HG03457 (cell line): Measurements from ENCODE around the gene PRAMEF5.
"Not testable (repeated sequence)": the region's sequence is repeated elsewhere in the genome, so short reads cannot be mapped to it uniquely, and the experiment has no call there.

Source experiments
- ATAC-seq: cut with Tn5 transposase; IDR thresholded peaks from one replicate; pipeline ENCODE4 v1.9.1; 2021; ENCODE audit warnings: moderate number of reproducible peaks; ENCODE audit not compliant: unreplicated experiment

PRAMEF5 gene

DNA sequence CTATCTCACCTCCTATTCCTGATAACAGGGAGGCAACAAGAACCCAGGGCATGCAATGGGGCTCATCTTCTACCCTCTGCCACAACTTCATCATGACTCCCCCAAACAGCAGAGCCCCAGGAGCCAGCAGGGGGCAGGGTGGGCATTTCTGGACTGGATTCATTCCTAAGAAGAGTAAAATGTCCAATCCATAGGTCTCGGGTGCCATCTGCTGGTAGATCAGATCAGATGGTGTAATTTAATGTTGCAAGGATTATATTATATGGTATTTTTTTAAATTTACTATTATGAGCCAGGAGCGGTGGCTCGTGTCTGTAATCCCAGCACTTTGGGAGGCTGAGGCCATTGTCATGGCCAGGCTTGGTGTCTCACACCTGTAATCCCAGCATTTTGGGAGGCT is 11.1 kb downstream of the PRAMEF5 start:
- not testable (repeated sequence) for ATAC-seq

DNA sequence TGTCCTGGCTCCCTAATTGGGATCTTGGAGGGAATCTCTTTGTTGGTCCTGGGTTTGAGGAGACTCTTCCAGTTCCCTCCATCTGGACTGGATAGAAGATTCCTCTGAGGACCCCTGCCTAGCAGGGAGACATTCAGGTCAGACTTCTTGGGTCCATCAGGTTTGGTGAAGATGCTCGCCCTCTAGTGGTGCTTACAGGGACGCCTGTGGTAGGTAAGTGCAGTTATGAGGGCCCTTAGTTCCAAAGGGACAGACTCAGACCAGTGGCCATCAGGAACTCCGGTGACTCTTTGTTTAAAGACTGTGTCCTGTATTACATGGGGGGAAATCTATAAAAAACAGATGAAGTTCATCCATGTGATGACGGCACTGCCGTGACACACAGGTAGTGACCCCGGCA is 23.0 kb downstream of the PRAMEF5 start:
- ATAC-seq: not testable (repeated sequence)

DNA sequence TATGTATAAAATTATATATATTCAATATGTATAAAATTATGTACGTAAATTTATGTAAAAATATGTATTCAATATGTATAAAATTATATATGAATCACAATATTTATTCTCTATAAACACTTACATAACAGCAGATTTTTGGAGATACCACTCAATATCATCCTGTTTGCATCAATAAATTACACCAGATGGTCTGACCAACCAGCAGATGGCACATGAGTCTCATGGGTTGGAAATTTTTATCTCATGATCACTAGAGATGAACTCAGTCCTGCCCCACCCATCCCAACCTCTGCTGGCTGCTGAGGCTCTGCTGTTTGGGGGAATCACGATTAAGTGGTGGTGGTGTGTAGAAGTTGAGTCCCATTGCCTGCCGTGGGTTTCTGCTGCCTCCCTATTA is 25.6 kb downstream of the PRAMEF5 start:
- not testable (repeated sequence) for ATAC-seq

DNA sequence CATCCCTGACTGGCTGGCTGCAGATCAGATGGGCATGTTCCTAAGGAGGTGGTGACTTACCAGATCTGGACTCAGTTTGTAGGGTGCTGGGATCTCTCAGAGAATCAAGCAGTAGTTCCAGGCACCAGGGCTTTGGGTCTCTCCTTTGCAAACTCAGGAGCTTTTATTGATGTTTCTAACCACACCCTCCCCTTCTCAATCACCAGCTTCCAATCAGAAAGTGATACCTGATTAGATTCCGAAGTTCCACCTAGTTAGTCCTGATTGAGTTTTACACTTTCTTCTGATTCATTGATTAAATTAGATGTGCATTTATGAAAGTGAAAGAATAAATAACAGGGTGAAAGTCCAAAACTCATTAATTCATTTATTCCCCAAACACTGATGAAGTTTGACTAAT is 31.0 kb downstream of the PRAMEF5 start, which contains the start of gene PRAMEF8:
PRAMEF8 (minus strand) TSS at position 101 of the 400 bp plus-strand sequence. CDS start 1,046 bp downstream, outside the sequence.
- ATAC-seq: not testable (repeated sequence)

DNA sequence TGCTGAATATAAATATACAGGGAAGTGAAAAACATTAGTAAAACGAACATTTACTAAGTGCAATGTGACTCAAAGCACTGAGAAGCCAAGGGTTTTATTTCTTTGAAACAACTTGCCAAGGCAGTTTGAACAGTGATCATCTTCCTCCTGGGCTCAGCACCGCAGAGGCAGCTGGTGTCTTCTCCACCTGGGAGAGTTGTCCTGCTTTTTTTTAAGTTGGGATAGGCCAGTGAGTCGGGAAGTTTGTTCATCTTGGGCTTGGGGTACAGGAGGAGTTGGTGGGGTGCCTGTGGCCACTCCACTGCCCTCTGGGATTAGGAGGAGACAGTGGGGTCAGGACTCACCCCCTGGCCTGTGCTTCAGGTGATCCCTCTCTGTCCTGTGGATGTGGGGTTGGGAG is 35.0 kb downstream of the PRAMEF5 start:
- not testable (repeated sequence) for ATAC-seq

DNA sequence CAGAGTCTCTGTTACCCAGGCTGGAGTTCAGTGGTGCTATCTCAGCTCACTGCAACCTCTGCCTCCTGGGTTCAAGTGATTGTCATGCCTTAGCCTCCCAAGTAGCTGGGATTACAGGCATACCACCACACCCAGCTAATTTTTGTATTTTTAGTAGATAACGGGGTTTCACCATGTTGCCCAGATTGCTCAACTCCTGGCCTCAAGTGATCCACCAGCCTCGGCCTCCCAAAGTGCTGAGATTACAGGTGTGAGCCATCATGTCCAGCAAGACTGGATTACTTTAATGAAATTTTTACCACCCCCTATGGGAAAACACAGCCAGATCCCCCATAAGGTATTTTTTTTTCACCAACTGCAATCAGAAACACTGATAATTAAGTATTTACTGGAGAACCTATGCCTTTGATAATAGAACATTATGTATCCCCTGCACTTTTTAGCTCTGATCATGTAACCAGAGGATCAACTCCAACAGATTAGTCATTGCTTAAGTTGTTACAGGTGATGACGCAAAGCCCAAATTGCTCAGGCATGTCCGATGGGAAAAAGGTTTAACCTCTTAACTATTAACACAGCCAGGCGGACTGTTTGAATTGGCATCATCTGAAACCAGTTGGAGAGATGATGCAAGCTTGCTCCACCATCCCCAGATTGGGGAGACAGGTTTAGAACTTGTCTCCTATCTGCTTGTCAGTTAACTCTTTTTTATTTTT is 43.4 kb downstream of the PRAMEF5 start:
- not testable (repeated sequence) for ATAC-seq

DNA sequence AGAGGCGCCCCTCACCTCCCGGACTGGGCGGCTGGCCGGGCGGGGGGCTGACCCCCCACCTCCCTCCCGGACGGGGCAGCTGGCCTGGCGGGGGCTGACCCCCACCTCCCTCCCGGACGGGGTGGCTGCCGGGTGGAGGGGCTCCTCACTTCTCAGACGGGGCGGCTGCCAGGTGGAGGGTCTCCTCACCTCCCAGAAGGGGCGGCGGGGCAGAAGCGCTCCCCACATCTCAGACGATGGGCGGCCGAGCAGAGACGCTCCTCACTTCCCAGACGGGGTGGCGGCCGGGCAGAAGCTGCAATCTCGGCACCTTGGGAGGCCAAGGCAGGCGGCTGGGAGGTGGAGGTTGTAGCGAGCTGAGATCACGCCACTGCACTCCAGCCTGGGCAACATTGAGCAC is 44.7 kb downstream of the PRAMEF5 start:
- ATAC-seq: not testable (repeated sequence)

DNA sequence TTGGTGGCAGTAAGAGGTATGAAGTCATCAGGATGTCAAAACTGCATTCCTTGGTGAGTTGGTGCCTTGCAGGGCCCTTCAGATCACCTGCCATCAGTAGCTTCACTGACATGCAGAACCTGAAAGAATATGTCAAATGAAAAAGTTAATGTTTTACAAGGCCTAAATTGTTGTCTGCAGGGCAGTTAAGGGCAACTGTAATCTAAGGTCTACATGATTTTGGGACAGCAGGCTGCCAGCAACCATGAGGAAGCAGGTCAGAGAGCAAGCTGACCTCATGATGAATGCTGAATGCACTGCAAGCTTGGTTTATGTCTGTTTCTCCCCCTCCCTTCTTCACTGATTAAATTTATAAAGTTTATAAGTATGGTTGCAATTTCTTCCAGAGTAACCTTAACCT is 48.2 kb downstream of the PRAMEF5 start:
- not testable (repeated sequence) for ATAC-seq

DNA sequence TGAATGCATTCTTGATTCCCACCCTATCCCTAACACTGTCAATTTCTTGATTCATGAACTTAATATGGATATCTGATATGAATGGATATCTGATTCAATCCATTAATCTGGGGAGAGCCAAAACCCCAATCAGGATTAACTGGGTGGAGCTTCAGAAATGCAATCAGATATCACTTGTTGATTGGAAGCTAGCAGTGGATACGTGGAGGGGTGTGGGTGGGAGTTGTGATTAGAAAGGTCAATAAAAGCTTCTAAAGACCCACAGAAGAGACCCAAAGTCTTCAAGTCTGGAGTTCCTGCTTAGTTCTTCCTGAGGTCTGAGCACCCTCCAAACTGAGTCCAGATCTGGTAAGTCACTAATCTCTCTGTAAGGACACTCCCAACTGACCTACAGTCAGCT is 49.2 kb downstream of the PRAMEF5 start, which contains the start of gene PRAMEF33:
PRAMEF33 (plus strand) TSS at position 301 of the 400 bp plus-strand sequence. CDS start 2,416 bp downstream, outside the sequence.
- ATAC-seq: not testable (repeated sequence)
